ENCODE measurements around the gene RIMS3.

Gene RIMS3

DNA sequence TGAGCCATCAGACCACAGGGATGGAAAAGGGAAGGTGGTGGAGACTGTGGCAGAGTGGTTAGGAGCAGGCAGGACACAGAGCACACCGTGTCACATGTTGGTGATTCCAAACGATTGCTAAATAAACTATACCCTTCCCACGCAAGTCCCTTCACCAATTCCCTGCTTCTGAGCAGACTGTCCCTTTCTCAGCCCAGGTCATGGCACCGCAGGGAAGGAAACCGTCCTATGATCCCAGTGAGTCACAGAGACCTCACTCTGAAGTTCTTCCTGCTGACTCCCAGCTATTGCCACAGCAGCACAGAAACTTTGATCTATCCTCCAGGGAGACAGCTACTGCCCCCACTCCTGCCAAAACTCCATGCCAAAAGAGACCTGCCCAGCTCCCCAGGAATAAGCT, 19.2 kb downstream of the RIMS3 start:
- no peak for DNase-seq (ENCODE audit: extremely low spot score)
- TF ChIP-seq TARDBP (IDR thresholded peaks at IDR 0.05), result no peak
- TF ChIP-seq FOXA1 (IDR thresholded peaks at IDR 0.05), result no peak
- TF ChIP-seq, protein P1, sequence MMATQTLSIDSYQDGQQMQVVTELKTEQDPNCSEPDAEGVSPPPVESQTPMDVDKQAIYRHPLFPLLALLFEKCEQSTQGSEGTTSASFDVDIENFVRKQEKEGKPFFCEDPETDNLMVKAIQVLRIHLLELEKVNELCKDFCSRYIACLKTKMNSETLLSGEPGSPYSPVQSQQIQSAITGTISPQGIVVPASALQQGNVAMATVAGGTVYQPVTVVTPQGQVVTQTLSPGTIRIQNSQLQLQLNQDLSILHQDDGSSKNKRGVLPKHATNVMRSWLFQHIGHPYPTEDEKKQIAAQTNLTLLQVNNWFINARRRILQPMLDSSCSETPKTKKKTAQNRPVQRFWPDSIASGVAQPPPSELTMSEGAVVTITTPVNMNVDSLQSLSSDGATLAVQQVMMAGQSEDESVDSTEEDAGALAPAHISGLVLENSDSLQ (IDR thresholded peaks at IDR 0.05), result no peak
- no peak for TF ChIP-seq ZNF384 (IDR thresholded peaks at IDR 0.05)
- no peak for TF ChIP-seq ELF4 (IDR thresholded peaks at IDR 0.05)
- no peak for TF ChIP-seq FOXK2 (IDR thresholded peaks at IDR 0.05)
- TF ChIP-seq L3MBTL2 (conservative IDR thresholded peaks at IDR 0.05), result no peak
- TF ChIP-seq FOXM1 (IDR thresholded peaks at IDR 0.05; ENCODE audit: borderline replicate concordance), result no peak
- TF ChIP-seq BHLHE40 (IDR thresholded peaks at IDR 0.05; ENCODE audit: borderline replicate concordance), result no peak
- TF ChIP-seq SP1 (IDR thresholded peaks at IDR 0.05), result no peak
- TF ChIP-seq SUZ12 (IDR thresholded peaks at IDR 0.05), result no peak
- TF ChIP-seq CTBP1 (IDR thresholded peaks at IDR 0.05; ENCODE audit: borderline replicate concordance), result no peak
- no peak for TF ChIP-seq LEF1 (IDR thresholded peaks at IDR 0.05; ENCODE audit: borderline replicate concordance)
- no peak for TF ChIP-seq NFRKB (IDR thresholded peaks at IDR 0.05)
- POLR2A ChIA-PET, result interaction anchor here (1.8 kb wide), 1 partner anchor 45 kb away, joined by 5 read pairs; the partner anchor contains the start of gene NFYC
- CTCF ChIA-PET, result no interaction called here

DNA sequence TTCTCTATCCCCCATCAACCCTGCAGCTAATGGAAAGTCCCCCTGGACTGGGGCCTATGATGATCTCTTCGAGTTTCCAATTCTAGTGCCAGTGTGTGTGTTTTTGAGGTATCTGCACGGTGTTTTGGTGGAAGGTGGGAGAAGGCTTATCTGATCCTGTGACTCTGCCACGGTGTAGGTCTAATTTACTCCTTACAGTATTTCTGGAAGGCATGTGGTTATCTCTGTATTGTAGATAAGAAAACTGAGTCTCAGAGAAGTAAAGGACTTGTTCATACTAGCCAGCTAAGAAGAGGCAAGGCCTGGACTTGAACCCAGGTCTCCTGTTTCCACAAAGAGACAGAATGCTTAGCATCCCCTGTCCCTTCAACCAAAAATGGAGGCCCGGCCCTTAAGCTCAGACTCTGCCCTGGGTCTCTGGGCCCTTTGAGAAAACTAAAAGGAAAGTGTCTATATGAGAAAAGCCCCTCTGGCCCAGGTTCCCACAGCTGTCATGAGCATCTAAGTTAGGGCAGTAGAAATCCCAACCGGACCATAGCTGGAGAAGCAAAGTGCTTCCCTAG, 20.3 kb downstream of the RIMS3 start:
- POLR2A ChIA-PET, result interaction anchor here (0.9 kb wide), 1 partner anchor 46 kb away, joined by 5 read pairs; the partner anchor contains the start of gene NFYC
- DNase-seq (ENCODE audit: extremely low spot score), result no peak
- CTCF ChIA-PET, result no interaction called here
- TF ChIP-seq SP1 (IDR thresholded peaks at IDR 0.05), result no peak

DNA sequence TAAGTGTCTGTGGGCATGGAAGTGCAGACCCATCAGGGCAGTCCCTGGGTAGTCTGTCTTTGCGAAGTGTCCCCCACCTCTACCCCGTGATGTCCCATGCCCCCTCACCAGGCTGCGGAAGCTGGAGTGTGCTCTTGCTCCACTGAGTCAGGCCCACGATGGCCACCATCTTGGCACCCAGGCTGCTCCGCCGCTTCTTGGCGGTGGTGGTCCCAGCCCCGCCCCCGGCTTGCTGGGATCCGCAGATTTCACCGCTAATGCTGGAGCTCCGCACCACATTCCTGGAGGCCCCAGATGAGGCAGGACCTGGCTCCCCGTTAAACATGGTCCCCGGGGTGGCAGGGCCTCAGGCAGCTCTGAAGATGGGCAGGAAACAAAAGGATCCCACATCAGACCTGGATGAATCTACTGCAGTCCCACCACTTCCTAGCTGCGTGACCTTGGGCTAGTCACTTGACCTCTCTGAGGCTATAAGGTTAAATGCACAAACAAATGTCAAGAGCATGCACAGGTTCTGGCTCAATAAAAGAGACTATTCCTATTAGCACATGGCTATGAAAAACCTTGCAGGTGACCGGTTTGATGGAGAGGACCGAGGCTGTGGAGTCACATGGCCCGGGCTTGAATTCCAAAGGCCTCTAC, 23.8 kb downstream of the RIMS3 start:
- no peak for TF ChIP-seq FOXK2 (IDR thresholded peaks at IDR 0.05)
- TF ChIP-seq, protein P1 (IDR thresholded peaks at IDR 0.05), result no peak
- TF ChIP-seq SUZ12 (IDR thresholded peaks at IDR 0.05), result no peak
- TF ChIP-seq ZNF384 (IDR thresholded peaks at IDR 0.05), result no peak
- no peak for TF ChIP-seq SP1 (IDR thresholded peaks at IDR 0.05)
- TF ChIP-seq HDGF (IDR thresholded peaks at IDR 0.05; ENCODE audit: borderline replicate concordance), result no peak
- TF ChIP-seq BHLHE40 (IDR thresholded peaks at IDR 0.05; ENCODE audit: borderline replicate concordance), result no peak
- TF ChIP-seq L3MBTL2 (conservative IDR thresholded peaks at IDR 0.05), result no peak
- no peak for TF ChIP-seq CTBP1 (IDR thresholded peaks at IDR 0.05; ENCODE audit: borderline replicate concordance)
- TF ChIP-seq FOXA1 (IDR thresholded peaks at IDR 0.05), result no peak
- no peak for TF ChIP-seq ELF4 (IDR thresholded peaks at IDR 0.05)
- no peak for TF ChIP-seq FOXM1 (IDR thresholded peaks at IDR 0.05; ENCODE audit: borderline replicate concordance)
- TF ChIP-seq TARDBP (IDR thresholded peaks at IDR 0.05), result no peak
- TF ChIP-seq LEF1 (IDR thresholded peaks at IDR 0.05; ENCODE audit: borderline replicate concordance), result no peak
- no peak for TF ChIP-seq ARNT (IDR thresholded peaks at IDR 0.05)
- TF ChIP-seq NFRKB (IDR thresholded peaks at IDR 0.05), result no peak
- POLR2A ChIA-PET, result interaction anchor here (1.2 kb wide), 1 partner anchor 50 kb away, joined by 3 read pairs; the partner anchor contains the start of gene NFYC
- CTCF ChIA-PET, result no interaction called here
- no peak for DNase-seq (ENCODE audit: extremely low spot score)

DNA sequence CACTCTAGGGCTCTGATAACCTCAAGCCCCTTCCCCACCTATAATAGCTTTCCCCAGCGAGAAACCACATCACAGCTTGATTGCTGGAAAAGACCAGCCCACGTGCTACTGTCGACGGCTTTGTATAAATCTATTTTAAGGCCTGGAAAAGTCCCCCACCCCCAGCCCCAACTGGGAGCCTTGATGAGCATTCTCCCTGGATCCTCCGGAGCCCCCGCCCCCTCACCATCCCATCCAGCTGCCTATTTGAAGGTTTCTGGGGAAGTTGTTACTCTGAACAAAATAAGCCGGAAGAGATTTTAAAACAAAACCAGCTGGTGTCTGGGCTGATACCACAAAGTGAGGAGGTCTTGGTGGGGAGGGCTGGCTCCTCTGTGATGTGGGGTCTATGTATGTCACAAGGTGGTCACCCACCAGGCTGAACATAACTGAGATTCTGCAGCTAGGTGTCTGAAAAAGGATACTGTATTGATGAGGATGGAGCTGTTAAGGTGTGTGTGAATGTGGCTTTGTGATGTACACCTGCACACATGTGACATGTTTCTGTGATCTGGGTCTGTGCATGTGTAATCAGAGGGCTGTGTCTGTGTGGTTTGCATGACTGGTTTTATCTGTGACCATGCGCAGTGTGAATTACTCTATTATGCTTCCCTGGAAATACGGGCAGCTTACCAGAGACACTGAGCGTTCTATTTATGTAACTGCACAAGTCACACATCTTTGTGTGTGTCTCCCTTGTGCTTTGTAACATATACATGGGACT, 25.0 kb downstream of the RIMS3 start:
- DNase-seq (ENCODE audit: extremely low spot score), result no peak
- TF ChIP-seq ELF4 (IDR thresholded peaks at IDR 0.05) (no peak), FOXA1 (IDR thresholded peaks at IDR 0.05) (no peak), ARNT (IDR thresholded peaks at IDR 0.05) (no peak), FOXM1 (IDR thresholded peaks at IDR 0.05; ENCODE audit: borderline replicate concordance) (no peak), TARDBP (IDR thresholded peaks at IDR 0.05) (no peak), CTBP1 (IDR thresholded peaks at IDR 0.05; ENCODE audit: borderline replicate concordance) (no peak), LEF1 (IDR thresholded peaks at IDR 0.05; ENCODE audit: borderline replicate concordance) (no peak), NFRKB (IDR thresholded peaks at IDR 0.05) (no peak), L3MBTL2 (conservative IDR thresholded peaks at IDR 0.05) (no peak), HDGF (IDR thresholded peaks at IDR 0.05; ENCODE audit: borderline replicate concordance) (no peak), ZNF384 (IDR thresholded peaks at IDR 0.05) (no peak), FOXK2 (IDR thresholded peaks at IDR 0.05) (no peak), SP1 (IDR thresholded peaks at IDR 0.05) (no peak), BHLHE40 (IDR thresholded peaks at IDR 0.05; ENCODE audit: borderline replicate concordance) (no peak)
- TF ChIP-seq, protein P1 (IDR thresholded peaks at IDR 0.05), result no peak
- ChIA-PET CTCF (no interaction called here), POLR2A (interaction anchor here (1.2 to 1.5 kb wide), 2 partner anchors 50 to 51 kb away, joined by 3 to 5 read pairs; partner anchors contain the start of gene NFYC)

DNA sequence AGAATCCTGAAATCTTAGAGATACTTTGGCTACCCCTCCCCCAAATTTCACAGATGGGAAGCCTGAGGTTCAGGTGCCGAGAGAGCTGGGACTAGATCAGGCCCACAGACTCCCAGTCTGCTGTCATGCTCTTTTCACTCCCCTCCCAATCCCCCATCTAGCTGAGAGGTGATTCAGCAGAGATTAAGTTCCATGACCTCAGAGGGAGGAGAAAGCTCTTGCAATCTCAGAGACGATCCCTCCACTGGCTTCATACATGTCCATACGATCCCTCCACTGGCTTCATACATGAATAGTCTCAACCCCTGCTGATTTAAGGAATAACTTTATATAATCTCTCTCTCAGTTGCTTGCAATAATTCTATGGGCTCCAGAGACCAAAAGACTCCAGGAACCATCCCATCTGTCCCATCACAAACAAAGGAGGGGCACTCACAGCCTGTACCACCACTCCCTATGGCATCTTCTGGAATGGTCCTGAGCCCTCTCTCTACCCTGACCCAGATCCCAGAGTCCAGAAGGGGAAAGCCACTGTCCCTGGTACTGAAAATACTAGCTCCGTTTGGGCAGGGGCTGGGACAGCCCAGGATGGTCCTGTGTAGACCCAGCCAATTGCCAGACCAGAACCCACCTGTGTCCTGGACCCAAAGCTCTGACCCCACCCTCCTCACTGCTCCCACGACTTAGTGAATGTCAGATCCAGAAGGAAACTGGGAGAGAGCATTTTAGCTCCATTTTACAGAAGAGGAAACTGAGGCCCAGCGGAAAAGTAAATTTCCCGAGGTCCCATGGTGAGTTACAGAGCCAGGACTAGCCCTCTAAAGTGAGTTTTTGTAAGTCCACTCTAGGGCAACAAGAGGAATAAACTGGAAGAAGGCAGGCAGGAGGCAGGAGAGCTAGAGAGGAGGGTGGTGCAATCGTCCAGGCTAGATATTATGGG, 27.1 kb downstream of the RIMS3 start:
- TF ChIP-seq FOXK2 (IDR thresholded peaks at IDR 0.05), result no peak
- no peak for TF ChIP-seq LEF1 (IDR thresholded peaks at IDR 0.05; ENCODE audit: borderline replicate concordance)
- no peak for TF ChIP-seq TARDBP (IDR thresholded peaks at IDR 0.05)
- TF ChIP-seq L3MBTL2 (conservative IDR thresholded peaks at IDR 0.05), result no peak
- TF ChIP-seq CTBP1 (IDR thresholded peaks at IDR 0.05; ENCODE audit: borderline replicate concordance), result no peak
- TF ChIP-seq, protein P1 (IDR thresholded peaks at IDR 0.05), result no peak
- TF ChIP-seq ELF4 (IDR thresholded peaks at IDR 0.05), result no peak
- no peak for TF ChIP-seq NFRKB (IDR thresholded peaks at IDR 0.05)
- TF ChIP-seq ARNT (IDR thresholded peaks at IDR 0.05), result no peak
- ChIA-PET POLR2A (no interaction called here), CTCF (interaction anchor here (0.7 kb wide), 1 partner anchor 23 kb away, joined by 3 read pairs; no protein-coding TSS in a partner anchor)
- no peak for DNase-seq (ENCODE audit: extremely low spot score)

All from HEK293T (cell line).